22Rv1 (cell line): ENCODE measurements around the gene ZNF831.

Source experiments
- CTCF ChIP-seq: fragments of 450-650 bp; IDR thresholded peaks from 2 replicates; pipeline ENCODE4 v1.5.1; 2017; ENCODE audit warnings: mild to moderate bottlenecking
- ZFX ChIP-seq: fragments of 450-650 bp; IDR thresholded peaks from 2 replicates; pipeline ENCODE4 v1.6.1; 2017; ENCODE audit warnings: antibody characterized with exemption, borderline replicate concordance

GRCh38 chr20:59117526-59117925, 46.1 kb upstream of the ZNF831 start:
- no peak for TF ChIP-seq CTCF
- TF ChIP-seq ZFX, result no peak
